GM23248 (cell line): Measurements from ENCODE around the gene AFDN.

Source experiments
- EZH2 ChIP-seq: fragments of 200-600 bp; sonication (generic); IDR thresholded peaks from 2 replicates; pipeline ENCODE4 v1.6.1; 2018; ENCODE audit warnings: antibody characterized with exemption, mild to moderate bottlenecking; ENCODE audit not compliant: insufficient read depth, poor library complexity, severe bottlenecking
- EZH2phosphoT487 ChIP-seq: fragments of 200-600 bp; sonication (generic); IDR thresholded peaks from 2 replicates; pipeline ENCODE4 v1.6.1; 2018; ENCODE audit warnings: antibody characterized with exemption, moderate library complexity, mild to moderate bottlenecking, low read depth; ENCODE audit not compliant: insufficient read depth

- TF ChIP-seq EZH2 (no peak), EZH2phosphoT487 (no peak)
These were observed 95.1 kb downstream of the AFDN start for GRCh38 chr6:167921831-167922230.
